Retinal pigment epithelial cell (primary cell): ENCODE results near the gene SCARB1.

Experiments
- DNase-seq: peaks from one replicate; pipeline ENCODE4 v3.0.0-alpha.2; 2010; ENCODE audit warnings: low read depth
- H3K4me3 ChIP-seq: 2 replicates; pipeline ENCODE4 v1.5.1; 2011; ENCODE audit warnings: mild to moderate bottlenecking, low read length, control low read depth, moderate library complexity
- CTCF ChIP-seq: conservative IDR thresholded peaks from 2 replicates; pipeline ENCODE4 v1.5.1; 2011; ENCODE audit warnings: low read depth, low read length, control low read depth, inconsistent platforms

Gene SCARB1

GRCh38 chr12:124819525-124819924, 44.1 kb downstream of the SCARB1 start:
- H3K4me3 ChIP-seq = no peak overlapping the region
- no peak for DNase-seq
- TF ChIP-seq CTCF = no peak

GRCh38 chr12:124819080-124819479, 44.6 kb downstream of the SCARB1 start:
- TF ChIP-seq CTCF = no peak
- DNase-seq = no peak

GRCh38 chr12:124817076-124818000, 46.3 kb downstream of the SCARB1 start:
- DNase-seq = no peak
- no peak for TF ChIP-seq CTCF
- no peak overlapping the region for H3K4me3 ChIP-seq

More at GRCh38 chr12:124819080-124819479, 44.6 kb downstream of the SCARB1 start:
- no peak overlapping the region for H3K4me3 ChIP-seq

GRCh38 chr12:124816295-124816854, 47.3 kb downstream of the SCARB1 start:
- no peak for TF ChIP-seq CTCF
- DNase-seq = no peak
- H3K4me3 ChIP-seq = no peak overlapping the region

GRCh38 chr12:124814741-124815613, 48.7 kb downstream of the SCARB1 start:
- H3K4me3 ChIP-seq = no peak overlapping the region
- TF ChIP-seq CTCF = no peak
- DNase-seq = no peak

- TF ChIP-seq CTCF = no peak
- H3K4me3 ChIP-seq = no peak overlapping the region
- no peak for DNase-seq
Measured at GRCh38 chr12:124813782-124814181, 49.9 kb downstream of the SCARB1 start.
